Fibroblast of the aortic adventitia (primary cell): ENCODE measurements around the gene OSGEPL1. TPM values are rescaled to one million over a fixed set of nuclear protein-coding genes. Genes with fewer than 3 reads are reported as not detected.

Experiments used
- DNase-seq: peaks from one replicate; pipeline ENCODE4 v3.0.0-alpha.2; 2010; ENCODE audit warnings: low read depth
- H3K4me3 ChIP-seq: 2 replicates; pipeline ENCODE4 v1.5.1; 2011; ENCODE audit warnings: low read depth, mild to moderate bottlenecking, control low read depth, low read length, moderate library complexity
- CTCF ChIP-seq: IDR thresholded peaks from 2 replicates; pipeline ENCODE4 v1.5.1; 2011; ENCODE audit warnings: mild to moderate bottlenecking, low read length, control low read depth, inconsistent platforms; ENCODE audit not compliant: insufficient read depth
- total RNA-seq: library from RNA; depleted of rRNA; stranded (reverse); fragments of >200 nt; gene quantifications from 2 replicates; pipeline ENCODE4 v1.2.3, GENCODE V29; 2012; ENCODE audit warnings: low replicate concordance

Gene OSGEPL1
- total RNA-seq, 1 donor: 14.3 TPM

- no peak for DNase-seq
- no peak overlapping the region for H3K4me3 ChIP-seq
- TF ChIP-seq CTCF: no peak
Observed at GRCh38 chr2:189797902-189798301, 35.3 kb upstream of the OSGEPL1 start.

- H3K4me3 ChIP-seq: no peak overlapping the region
- TF ChIP-seq CTCF: no peak
- no peak for DNase-seq
Observed at GRCh38 chr2:189794310-189794709, 31.7 kb upstream of the OSGEPL1 start.

GRCh38 chr2:189791338-189792042 is 28.9 kb upstream of the OSGEPL1 start:
- no peak for DNase-seq
- H3K4me3 ChIP-seq: no peak overlapping the region
- TF ChIP-seq CTCF: no peak

- TF ChIP-seq CTCF: no peak
- peak within 1 kb of the TSS; percentile 74 for H3K4me3 ChIP-seq
- DNase-seq: peak; percentile 96
Observed at GRCh38 chr2:189783927-189784867, 21.6 kb upstream of the OSGEPL1 start, which contains the start of the genes ORMDL1 and PMS1. ORMDL1 (minus strand) TSS chr2:189784339; CDS start chr2:189782595, 1,744 bp downstream. PMS1 (plus strand) TSS chr2:189784450; CDS start chr2:189791810, 7,360 bp downstream.

GRCh38 chr2:189783451-189783926 is 20.9 kb upstream of the OSGEPL1 start:
- H3K4me3 ChIP-seq: peak overlapping the region; percentile 74
- DNase-seq: peak; percentile 45
- TF ChIP-seq CTCF: no peak

GRCh38 chr2:189782221-189782671 is 19.7 kb upstream of the OSGEPL1 start:
- no peak for TF ChIP-seq CTCF
- H3K4me3 ChIP-seq: peak overlapping the region; percentile 74
- peak; percentile 28 for DNase-seq
